Stimulated activated CD4-positive, alpha-beta T cell treated with anti-CD3 and anti-CD28 coated beads, Interleukin-2, amount 100 ng/mL, for 48 hours (primary cell): Measurements from ENCODE around the gene TRMT10C.
"Not testable (repeated sequence)": the region's sequence is repeated elsewhere in the genome, so short reads cannot be mapped to it uniquely, and the experiment has no call there.

Experiments
- DNase-seq, 2 donors: peaks; one replicate each; pipeline ENCODE4 v3.0.0-alpha.2; 2020

TRMT10C gene

GRCh38 chr3:101561630-101562328, at the start of gene TRMT10C:
Gene TRMT10C, plus strand, starts transcription at chr3:101561868. Its CDS starts 2,914 bp downstream, at chr3:101564782.
- peak; percentile 86 to 88 for DNase-seq

GRCh38 chr3:101512396-101512645, 49.3 kb upstream of the TRMT10C start:
- DNase-seq, result peak in 1 of 2 donors; percentile 20

GRCh38 chr3:101512646-101513418, 48.8 kb upstream of the TRMT10C start, which contains the start of gene SENP7:
Gene SENP7, minus strand, starts transcription at chr3:101513212. Its CDS starts 82 bp downstream, at chr3:101513130.
- peak; percentile 61 to 71 for DNase-seq

GRCh38 chr3:101513419-101513986, 48.2 kb upstream of the TRMT10C start:
- DNase-seq, result no peak

- DNase-seq, result peak; percentile 29 to 32
Measured at GRCh38 chr3:101518421-101518871, 43.2 kb upstream of the TRMT10C start.

- no peak for DNase-seq
Measured at GRCh38 chr3:101519685-101520365, 41.8 kb upstream of the TRMT10C start.

DNA sequence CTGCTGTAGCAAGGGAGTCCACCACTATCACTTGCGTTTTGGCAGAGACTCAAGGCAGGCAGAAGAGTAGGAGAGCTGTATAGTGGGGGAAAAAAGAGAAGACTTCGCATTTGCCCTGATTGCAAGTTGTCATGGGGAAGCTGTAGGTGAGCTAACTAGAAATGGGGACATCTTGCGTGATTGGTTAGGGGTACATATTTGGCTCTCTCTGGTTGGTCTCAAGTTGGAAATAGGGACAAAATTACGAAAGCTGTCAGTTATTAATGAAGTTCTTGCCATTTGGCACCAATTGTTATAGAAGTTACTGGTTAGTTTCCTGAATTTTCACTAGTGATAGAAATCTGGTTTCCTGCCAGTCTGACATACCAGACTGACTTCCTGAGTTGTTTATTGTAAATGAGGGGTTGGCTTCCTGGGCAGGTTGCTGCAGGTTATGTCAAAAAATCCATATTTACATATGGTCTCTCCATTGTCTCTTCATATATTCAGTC, 40.4 kb upstream of the TRMT10C start:
- peak in 1 of 2 donors; percentile 12 for DNase-seq

GRCh38 chr3:101527441-101527840, 34.2 kb upstream of the TRMT10C start:
- no peak for DNase-seq

DNA sequence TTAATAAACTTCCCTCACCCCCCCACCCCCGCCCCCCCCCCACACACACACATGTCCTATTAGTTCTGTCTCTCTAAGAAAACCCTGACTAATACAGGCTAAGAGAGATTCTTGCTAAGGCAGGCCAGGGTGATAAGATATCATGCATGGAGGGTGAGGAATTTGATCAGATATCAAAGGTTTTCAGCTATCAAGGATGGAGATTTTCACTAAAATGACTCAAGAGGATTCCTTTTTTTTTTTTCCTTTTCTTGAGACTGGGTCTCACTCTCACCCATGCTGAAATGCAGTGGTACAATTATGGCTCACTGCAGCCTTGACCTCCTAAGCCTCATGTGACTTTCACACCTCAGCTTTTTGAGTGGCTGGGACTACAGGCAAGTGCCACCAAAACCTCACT, 33.8 kb upstream of the TRMT10C start:
- DNase-seq, result no peak

- DNase-seq, result no peak
Measured at GRCh38 chr3:101529816-101530685, 31.6 kb upstream of the TRMT10C start.

GRCh38 chr3:101530686-101531047, 31.0 kb upstream of the TRMT10C start:
- DNase-seq, result no peak

- DNase-seq, result no peak
Measured at GRCh38 chr3:101531473-101532086, 30.1 kb upstream of the TRMT10C start.

DNA sequence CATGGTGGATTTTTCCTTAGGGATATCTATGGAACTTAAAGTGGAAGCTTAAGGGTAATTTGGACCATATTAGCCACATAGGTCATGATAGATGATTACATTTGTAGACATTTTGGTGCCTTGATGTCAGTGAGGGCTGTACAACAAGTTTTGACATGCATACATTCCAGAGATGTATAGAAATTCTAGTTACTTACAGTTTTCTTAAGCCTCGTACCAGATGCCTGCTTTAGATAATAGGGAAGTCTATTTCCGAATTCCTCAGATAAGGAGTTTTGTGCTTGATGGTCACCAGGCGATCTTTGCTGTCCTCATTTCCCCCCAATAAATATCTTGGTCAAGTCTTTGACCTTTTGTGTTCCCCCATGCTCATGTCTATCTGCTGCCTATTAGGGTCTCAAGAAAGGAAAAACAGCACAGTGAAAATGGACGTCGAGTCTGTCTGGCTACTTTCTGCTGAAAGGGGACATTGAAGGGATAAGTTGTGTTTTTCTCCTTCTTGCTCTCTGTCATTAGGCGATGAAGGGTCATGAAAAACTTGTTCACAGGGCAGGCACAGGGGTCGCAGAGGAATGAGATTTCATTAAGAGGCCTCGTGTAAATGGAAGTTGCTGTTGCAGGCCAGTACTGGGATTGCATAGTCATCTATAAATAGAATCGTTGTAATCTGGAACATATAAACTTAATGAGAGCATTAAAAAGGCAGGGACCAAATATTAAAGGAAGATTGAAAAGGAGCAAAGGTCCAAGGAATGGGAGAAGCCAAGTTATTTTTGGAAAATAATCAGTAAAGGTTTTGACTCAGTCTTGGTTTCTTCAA, 28.7 kb upstream of the TRMT10C start:
- DNase-seq, result no peak

DNA sequence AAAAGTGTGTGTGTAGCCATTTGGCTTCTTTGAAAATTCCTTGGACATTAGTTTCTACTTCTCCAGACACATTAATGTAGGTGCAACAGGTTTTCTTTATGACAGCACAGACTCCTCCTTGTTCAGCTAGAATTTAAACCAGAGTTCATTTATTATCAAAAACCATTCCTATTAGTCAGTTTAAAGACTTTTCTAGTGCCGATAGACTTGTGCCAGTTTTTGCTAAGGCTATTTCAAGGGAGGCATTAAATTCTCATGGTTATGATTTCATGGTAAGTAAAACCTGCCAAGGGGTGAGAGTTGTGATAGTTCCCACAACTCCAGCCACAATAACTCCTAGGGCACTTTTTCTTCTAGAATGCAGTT, 28.1 kb upstream of the TRMT10C start:
- DNase-seq, result no peak

GRCh38 chr3:101535221-101535620, 26.4 kb upstream of the TRMT10C start:
- DNase-seq, result no peak

DNA sequence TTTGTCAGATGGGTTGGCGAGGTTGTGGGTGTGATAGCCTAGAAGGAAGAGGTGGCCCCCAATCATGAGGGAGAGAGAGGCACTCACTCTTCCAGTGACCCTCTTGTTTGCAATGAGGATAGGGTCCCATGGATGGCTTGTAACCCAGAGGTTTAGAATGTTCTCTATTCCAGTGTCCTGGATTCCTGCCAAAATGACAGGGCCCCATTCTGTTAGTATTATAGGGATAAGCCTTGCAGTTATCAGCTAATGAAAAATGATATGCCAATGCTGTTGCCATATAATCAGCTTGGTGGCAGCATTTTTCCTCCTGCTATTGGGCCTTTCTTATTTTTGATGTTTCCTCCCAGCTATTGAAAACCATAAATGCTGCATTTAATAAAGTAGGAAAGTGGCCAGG, 25.4 kb upstream of the TRMT10C start:
- DNase-seq, result no peak

DNA sequence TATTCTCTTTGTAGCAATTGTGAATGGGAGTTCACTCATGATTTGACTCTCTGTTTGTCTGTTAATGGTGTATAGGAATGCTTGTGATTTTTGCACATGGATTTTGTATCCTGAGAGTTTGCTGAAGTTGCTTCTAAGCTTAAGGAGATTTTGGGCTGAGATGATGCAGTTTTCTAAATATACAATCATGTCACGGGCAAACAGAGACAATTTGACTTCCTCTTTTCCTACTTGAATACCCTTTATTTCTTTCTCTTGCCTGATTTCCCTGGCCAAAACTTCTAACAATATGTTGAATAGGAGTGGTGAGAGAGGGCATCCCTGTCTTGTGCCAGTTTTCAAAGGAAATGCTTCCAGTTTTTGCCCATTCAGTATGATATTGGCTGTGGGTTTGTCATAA, 24.7 kb upstream of the TRMT10C start:
- not testable (repeated sequence) for DNase-seq

- DNase-seq, result no peak
Measured at GRCh38 chr3:101542957-101543356, 18.7 kb upstream of the TRMT10C start.

GRCh38 chr3:101544161-101544850, 17.4 kb upstream of the TRMT10C start:
- DNase-seq, result no peak

DNA sequence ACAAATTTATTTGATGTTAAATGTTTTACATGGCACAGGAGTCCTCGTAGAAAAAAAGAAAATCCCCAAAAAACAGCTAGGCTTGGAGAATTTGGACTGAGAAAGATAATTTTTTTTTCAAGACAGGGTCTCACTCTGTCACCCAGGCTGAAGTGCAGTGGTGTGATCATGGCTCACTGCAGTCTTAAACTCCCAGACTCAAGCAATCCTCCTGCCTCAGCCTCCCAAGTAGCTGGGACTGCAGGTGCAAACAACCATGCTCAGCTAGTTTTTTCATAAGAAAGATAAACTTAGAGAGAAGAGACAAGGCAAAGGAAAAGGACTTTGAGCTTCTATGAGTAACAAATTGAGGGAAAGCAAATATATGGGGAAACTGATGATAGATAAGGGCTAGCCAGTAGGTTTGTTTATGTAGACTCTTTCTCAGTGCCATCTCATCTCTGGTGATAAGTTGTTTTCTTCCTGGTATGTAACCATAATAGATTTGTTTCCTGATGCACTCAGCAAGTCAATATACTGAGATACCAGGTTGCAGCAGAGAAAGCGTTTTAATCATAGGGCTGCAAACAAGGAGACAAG, 13.1 kb upstream of the TRMT10C start:
- DNase-seq, result no peak
